Cardiac ventricle fibroblast (primary cell): ENCODE measurements around the gene MLEC. TPM values are rescaled to one million over a fixed set of nuclear protein-coding genes. Genes with fewer than 3 reads are reported as not detected.

ENCODE experiments used
- total RNA-seq: library from RNA; depleted of rRNA; stranded (reverse); fragments of >200 nt; gene quantifications from 2 replicates; pipeline ENCODE4 v1.2.3, GENCODE V29; 2015

The MLEC gene, protein sequence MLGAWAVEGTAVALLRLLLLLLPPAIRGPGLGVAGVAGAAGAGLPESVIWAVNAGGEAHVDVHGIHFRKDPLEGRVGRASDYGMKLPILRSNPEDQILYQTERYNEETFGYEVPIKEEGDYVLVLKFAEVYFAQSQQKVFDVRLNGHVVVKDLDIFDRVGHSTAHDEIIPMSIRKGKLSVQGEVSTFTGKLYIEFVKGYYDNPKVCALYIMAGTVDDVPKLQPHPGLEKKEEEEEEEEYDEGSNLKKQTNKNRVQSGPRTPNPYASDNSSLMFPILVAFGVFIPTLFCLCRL
- total RNA-seq: 72.6 and 74.4 TPM in 2 replicates

DNA sequence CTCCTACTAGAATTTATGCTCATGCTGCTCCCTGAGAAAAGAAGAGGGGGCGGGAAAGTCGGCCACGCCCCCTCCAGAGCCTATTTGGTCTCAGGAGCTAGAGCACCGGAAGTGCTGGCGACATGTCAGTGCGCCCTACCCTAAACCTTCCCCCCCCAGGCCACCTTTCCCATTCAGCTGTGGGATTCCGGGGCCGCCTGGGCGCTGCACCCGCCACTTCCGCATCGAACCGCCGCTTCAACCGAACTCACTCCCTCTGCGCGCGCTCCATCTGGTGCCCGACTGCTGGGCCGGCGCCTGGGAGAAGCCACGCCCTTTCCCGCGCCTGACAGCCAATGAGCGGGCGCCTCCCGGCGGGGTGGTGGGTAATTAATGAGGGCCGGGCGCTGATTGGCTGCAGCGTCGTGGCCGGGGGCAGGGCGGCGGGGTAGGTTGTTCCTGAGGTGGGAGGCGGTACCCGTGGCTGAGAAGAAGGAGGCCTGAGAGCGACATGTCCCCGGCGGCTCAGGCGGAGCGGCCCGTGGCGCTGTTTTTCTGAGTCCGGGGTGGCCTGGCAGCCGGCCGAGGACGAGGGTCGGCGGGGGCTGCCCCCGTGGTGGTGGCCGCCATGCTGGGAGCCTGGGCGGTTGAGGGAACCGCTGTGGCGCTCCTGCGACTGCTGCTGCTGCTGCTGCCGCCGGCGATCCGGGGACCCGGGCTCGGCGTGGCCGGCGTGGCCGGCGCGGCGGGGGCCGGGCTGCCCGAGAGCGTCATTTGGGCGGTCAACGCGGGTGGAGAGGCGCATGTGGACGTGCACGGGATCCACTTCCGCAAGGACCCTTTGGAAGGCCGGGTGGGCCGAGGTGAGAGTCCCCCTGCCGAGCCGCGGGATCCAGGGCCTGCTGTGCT, at the start of gene MLEC:
MLEC (plus strand) TSS at position 460 of the 888 bp plus-strand sequence; CDS start at position 608, 148 bp downstream.

DNA sequence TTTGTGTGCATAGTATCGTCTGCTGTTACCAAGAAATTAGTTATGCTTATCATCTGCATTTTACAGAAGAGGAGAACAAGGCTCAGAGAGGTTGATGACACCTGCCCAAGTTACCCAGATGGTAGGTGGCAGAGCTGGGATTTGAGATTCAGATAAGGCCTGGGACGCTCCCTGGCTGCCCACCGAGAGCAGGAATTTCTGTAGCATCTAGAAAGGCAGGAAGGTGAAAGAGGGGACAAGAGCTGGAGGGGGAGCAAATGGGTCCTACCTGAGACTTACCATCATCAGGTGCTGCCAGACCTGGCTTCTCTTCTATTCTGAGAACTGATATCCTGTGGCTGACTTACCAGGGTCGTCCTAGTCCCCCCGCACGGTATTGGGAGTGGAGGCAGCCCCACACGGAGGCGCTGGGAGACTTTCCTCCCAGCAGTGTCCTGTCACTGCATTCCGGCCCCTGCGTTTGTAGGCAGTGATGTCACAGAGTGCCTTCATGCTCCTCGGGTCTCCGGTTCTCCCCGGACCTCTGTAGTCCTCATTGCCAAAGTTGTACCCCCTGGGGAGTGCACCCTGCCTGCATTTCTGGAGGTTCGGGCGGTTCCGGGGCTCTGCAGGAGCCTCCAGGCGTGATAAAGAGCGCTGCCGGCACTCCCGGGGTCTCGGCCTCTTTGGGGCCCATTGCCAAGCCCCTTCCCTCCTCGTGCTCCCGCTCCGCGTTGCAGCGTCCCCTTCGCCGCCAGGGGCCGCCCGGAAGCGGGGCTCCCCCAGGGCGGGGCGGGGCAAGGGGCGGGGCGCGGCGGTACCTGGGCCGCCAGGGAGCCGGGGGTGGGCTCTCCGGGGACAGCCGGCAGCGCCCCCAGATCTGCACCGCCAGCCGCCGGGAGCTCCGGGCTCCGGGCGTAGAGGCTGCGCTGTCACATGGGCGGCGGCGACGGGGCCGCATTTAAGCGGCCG, 46.9 kb upstream of the MLEC start, which contains the start of gene CABP1:
CABP1 (plus strand) TSS at position 856 of the 951 bp plus-strand sequence; CDS start at position 916, 60 bp downstream.

DNA sequence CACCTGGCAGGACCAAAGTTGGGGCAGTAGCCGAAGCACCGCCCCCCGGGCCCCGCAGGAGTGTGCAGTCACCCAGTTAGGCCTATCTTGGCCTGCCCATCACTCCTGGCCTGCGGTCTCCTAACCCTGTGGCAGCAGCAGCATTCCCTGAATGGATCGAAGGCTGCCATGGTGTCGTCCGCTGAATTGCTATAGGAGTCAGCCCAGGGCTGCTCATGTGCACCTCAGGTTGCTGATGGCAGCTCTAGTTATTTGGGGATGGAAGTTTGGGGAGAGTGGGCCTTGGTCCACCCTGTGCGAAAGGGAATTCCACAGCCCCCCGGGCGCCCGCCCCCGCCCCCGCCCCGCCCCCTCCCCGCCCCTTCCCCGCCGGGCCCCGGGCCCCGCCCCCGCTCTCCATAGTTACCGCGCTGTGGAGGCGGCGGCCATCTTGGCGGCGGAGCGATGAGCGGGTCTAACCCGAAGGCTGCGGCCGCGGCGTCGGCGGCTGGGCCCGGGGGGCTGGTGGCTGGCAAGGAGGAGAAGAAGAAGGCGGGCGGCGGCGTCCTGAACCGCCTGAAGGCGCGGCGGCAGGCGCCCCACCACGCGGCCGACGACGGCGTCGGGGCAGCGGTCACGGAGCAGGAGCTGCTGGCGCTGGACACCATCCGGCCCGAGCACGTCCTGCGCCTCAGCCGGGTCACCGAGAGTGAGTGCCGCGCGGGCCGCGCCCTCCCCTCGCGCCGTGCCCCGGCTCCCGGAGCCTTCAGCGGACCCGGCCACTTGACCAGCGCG, 23.3 kb downstream of the MLEC start, which contains the start of gene UNC119B:
UNC119B (plus strand) TSS at position 428 of the 774 bp plus-strand sequence; CDS start at position 445, 17 bp downstream.

DNA sequence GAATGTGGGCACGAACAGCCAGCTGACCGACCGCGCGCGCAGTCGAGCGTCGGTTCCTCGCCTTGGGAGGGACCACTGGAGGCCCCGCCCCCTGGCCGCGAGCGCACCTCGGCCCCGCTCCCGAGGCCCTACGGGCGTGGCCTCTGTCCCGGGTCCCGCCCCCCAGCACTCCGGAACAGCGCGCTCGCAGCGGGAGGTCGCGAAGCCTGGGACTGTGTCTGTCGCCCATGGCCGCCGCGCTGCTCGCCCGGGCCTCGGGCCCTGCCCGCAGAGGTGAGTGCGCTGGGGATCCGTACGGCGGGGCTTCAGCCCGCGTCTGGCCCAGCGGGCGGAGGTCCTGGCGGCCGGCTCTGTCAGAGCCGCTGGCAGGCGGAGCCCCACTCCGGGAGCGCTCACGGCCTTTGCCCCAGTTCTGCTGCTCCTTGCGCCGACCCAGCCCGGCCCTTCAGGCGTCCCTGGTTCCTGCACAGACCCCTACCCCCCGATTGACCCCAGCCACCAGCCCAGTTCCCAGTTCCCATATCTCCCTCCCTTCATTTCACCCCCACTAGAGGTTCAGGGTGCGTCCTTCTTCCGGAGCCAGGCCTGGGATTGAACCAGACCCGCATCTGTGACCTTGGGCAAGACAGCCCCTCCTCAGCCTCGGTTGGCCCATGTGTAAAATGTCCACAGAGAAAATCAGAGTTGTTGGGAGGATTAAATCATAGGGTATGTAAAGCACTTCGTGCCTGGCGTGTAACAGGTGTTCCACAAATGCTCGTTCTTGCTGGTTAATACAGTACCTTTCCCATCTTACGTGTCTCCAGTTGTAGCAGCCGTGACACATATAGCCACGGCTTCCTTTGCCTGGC, 38.9 kb downstream of the MLEC start, which contains the start of gene ACADS:
ACADS (plus strand) TSS at position 168 of the 851 bp plus-strand sequence; CDS start at position 228, 60 bp downstream.

Other genes starting within 250 kb of the MLEC start
- gene COX6A1, start 249.0 kb upstream of the MLEC start, total RNA-seq: 355 and 387 TPM in 2 replicates
- gene TRIAP1, start 240.8 kb upstream of the MLEC start, total RNA-seq: 22.5 and 27.4 TPM in 2 replicates
- 15.5 and 15.8 TPM in 2 replicates for gene GATC, start 240.7 kb upstream of the MLEC start, total RNA-seq
- 58.2 and 58.8 TPM in 2 replicates for gene SRSF9, start 217.4 kb upstream of the MLEC start, total RNA-seq
- gene DYNLL1, start 191.0 kb upstream of the MLEC start, total RNA-seq: 242 and 291 TPM in 2 replicates
- 17.8 and 24.1 TPM in 2 replicates for gene COQ5, start 158.0 kb upstream of the MLEC start, total RNA-seq
- gene RNF10, start 152.8 kb upstream of the MLEC start, total RNA-seq: 78.5 and 86.4 TPM in 2 replicates
- 16.7 and 20.7 TPM in 2 replicates for gene POP5, start 105.7 kb upstream of the MLEC start, total RNA-seq
- 0.44 TPM in 1 of 2 replicates, not detected in the other for gene CABP1, start 46.5 kb upstream of the MLEC start, total RNA-seq
- gene UNC119B, start 23.3 kb downstream of the MLEC start, total RNA-seq: 23.8 and 25.9 TPM in 2 replicates
- 18.6 and 24.5 TPM in 2 replicates for gene ACADS, start 38.7 kb downstream of the MLEC start, total RNA-seq
- gene SPPL3, start 217.2 kb downstream of the MLEC start, total RNA-seq: 13.6 and 14.2 TPM in 2 replicates